CD4-positive, alpha-beta T cell treated with Interleukin-17A for 1 hour (primary cell): Measurements from ENCODE around the gene BLVRB.
A peak's percentile ranks its signal among the peaks of the same experiment; 100 is the strongest.

Source experiments
- DNase-seq: peaks from one replicate; pipeline ENCODE4 v3.0.0-alpha.2; 2020

The BLVRB gene

DNA sequence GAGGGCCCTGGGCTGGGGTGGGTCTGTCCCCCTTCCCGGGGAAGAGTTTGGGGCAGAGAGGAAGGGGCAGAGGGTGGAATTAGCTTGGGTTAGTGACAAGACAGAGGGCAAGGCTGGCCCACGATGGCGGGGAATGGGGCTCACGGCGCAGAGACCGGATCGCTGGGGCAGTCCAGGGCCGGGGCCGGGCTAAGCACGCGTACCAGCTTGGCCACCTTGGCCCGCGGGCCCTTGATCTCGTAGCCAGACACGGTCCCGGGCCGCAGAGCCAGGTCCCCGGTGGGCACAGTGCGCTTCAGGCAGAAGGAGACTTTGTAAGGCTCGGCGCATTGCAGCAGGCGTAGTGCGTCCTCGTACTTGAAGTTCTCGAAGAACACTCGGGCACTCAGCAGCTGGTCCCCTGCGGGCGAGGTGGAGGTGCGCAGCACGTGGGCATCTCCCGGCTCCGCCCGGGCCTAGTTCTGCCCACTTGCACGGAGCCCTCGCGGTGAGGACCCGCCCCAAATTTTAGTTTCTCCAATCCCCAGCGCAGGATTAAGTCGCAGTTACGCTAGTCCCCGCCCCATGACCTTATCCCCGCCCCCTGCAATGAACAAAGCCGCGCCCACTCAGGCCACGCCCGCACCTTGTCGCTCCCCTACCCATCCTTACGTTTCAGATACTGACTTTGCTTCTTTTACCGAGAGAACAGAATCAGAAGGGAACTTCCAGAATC is 67.0 kb downstream of the BLVRB start:
- peak; percentile 83 for DNase-seq
